Natural killer cell (primary cell): ENCODE results near the gene GALNT3. TPM values are rescaled to one million over a fixed set of nuclear protein-coding genes. Genes with fewer than 3 reads are reported as not detected.
A peak's percentile ranks its signal among the peaks of the same experiment; 100 is the strongest.

Source experiments
- ATAC-seq, 3 donors: fragments of 150-1000 bp in 2 of 3; fragments of 200-7000 bp in 1 of 3; cut with Tn5 transposase; 1 replicate in 1 of 3; 2 replicates in 2 of 3; pipeline ENCODE4 v1.10.0; 2021; ENCODE audit warnings: mild to moderate bottlenecking in 2 of 3, moderate library complexity in 2 of 3
- DNase-seq, 2 donors: peaks; one replicate each; pipeline versions ENCODE4 v3.0.0 to v3.0.0-alpha.2; 2013 to 2021; ENCODE audit warnings: mixed read lengths in 1 of 2
- H3K27ac ChIP-seq: one replicate; pipeline ENCODE4 v1.5.1; 2013; ENCODE audit warnings: mild to moderate bottlenecking, low read length
- H3K27me3 ChIP-seq: one replicate; pipeline ENCODE4 v1.6.1; 2013; ENCODE audit warnings: low read length; ENCODE audit not compliant: control insufficient read depth, insufficient read depth
- H3K36me3 ChIP-seq: one replicate; pipeline ENCODE4 v1.6.1; 2013; ENCODE audit warnings: low read length; ENCODE audit not compliant: control insufficient read depth, insufficient read depth
- H3K4me1 ChIP-seq: one replicate; pipeline ENCODE4 v1.6.1; 2013; ENCODE audit warnings: low read length; ENCODE audit not compliant: control insufficient read depth, insufficient read depth
- H3K4me3 ChIP-seq: one replicate; pipeline ENCODE4 v1.5.1; 2013; ENCODE audit warnings: low read length
- H3K9me3 ChIP-seq: one replicate; pipeline ENCODE4 v1.6.1; 2013; ENCODE audit warnings: low read length; ENCODE audit not compliant: control insufficient read depth, insufficient read depth
- H3K27ac Mint-ChIP-seq, 2 donors: one replicate each; pipeline ENCODE4 v1.8.0; 2022; ENCODE audit warnings: mild to moderate bottlenecking in 2 of 2, mixed read lengths in 2 of 2, moderate library complexity in 1 of 2
- H3K27me3 Mint-ChIP-seq, 2 donors: one replicate each; pipeline ENCODE4 v1.8.0; 2022; ENCODE audit warnings: low read depth in 2 of 2, mixed read lengths in 2 of 2
- H3K36me3 Mint-ChIP-seq: one replicate; pipeline ENCODE4 v1.8.0; 2022; ENCODE audit warnings: mixed read lengths
- H3K4me1 Mint-ChIP-seq, 2 donors: one replicate each; pipeline ENCODE4 v1.8.0; 2022; ENCODE audit warnings: mixed read lengths in 2 of 2
- H3K4me3 Mint-ChIP-seq: one replicate; pipeline ENCODE4 v1.8.0; 2022; ENCODE audit warnings: mild to moderate bottlenecking, moderate library complexity, mixed read lengths
- H3K9me3 Mint-ChIP-seq, 2 donors: one replicate each; pipeline ENCODE4 v1.8.0; 2022; ENCODE audit warnings: mixed read lengths in 2 of 2
- CTCF ChIP-seq: fragments of 200-600 bp; IDR thresholded peaks from one replicate; pipeline ENCODE4 v1.8.0; 2022; ENCODE audit warnings: antibody characterized with exemption
- WGBS: methylation state at CpG from one replicate; pipeline ENCODE4 v1.1.7; 2013; ENCODE audit warnings: missing lambda C conversion rate; ENCODE audit not compliant: insufficient coverage; 5-methylcytosine and 5-hydroxymethylcytosine counted together
- intact Hi-C: fragments of 100-400 bp; cut with micrococcal nuclease; formaldehyde crosslinking; loops from one replicate; pipeline ENCODE4 v1.14.2; 2022
- total RNA-seq, 4 donors: library from RNA; stranded (reverse); fragments of 120-200 nt in 1 of 4; gene quantifications; one replicate each; pipeline versions ENCODE4 v1.2.3 to v1.2.4, GENCODE V29; 2013 to 2022

The GALNT3 gene
- total RNA-seq, 3 donors from 2014 or later (not counting 1 experiment from before 2014, with no cell fraction given) = 42.9 to 52.7 (median 47.4) TPM

- DNase-seq = no peak
- H3K27ac Mint-ChIP-seq = no peak overlapping the region
- intact Hi-C loops = no loop called here
- H3K27ac ChIP-seq = no peak overlapping the region
- H3K4me3 ChIP-seq = no peak overlapping the region
- 88% methylated on average over 1 of the region's 1 CpG for WGBS
- no peaks in the 10 kb centered on the region for H3K36me3 ChIP-seq
- no peaks in the 10 kb centered on the region for H3K4me1 ChIP-seq
- no peak overlapping the region for H3K4me3 Mint-ChIP-seq
- ATAC-seq = no peak
- H3K9me3 ChIP-seq = no peaks in the 10 kb centered on the region
- no peaks in the 10 kb centered on the region for H3K9me3 Mint-ChIP-seq
- no peaks in the 10 kb centered on the region for H3K4me1 Mint-ChIP-seq
- TF ChIP-seq CTCF = no peak
- H3K27me3 Mint-ChIP-seq = peaks cover 0 to 3% of the 10 kb centered on the region in 2 donors
- H3K27me3 ChIP-seq = no peaks in the 10 kb centered on the region
- no peaks in the 10 kb centered on the region for H3K36me3 Mint-ChIP-seq
These were observed 33.9 kb upstream of the GALNT3 start for GRCh38 chr2:165827921-165828276.

GRCh38 chr2:165827016-165827920 lies 33.2 kb upstream of the GALNT3 start:
- DNase-seq = no peak
- ATAC-seq = no peak
- WGBS = 100% methylated on average over 2 of the region's 3 CpGs
- Histone ChIP-seq H3K27ac (no peak overlapping the region), H3K36me3 (no peaks in the 10 kb centered on the region), H3K27me3 (no peaks in the 10 kb centered on the region), H3K9me3 (no peaks in the 10 kb centered on the region), H3K4me1 (no peaks in the 10 kb centered on the region), H3K4me3 (no peak overlapping the region)
- Mint-ChIP-seq H3K27me3 (peaks cover 0 to 3% of the 10 kb centered on the region in 2 donors), H3K4me1 (no peaks in the 10 kb centered on the region), H3K27ac (no peak overlapping the region), H3K4me3 (no peak overlapping the region), H3K36me3 (no peaks in the 10 kb centered on the region), H3K9me3 (no peaks in the 10 kb centered on the region)
- TF ChIP-seq CTCF = no peak
- intact Hi-C loops = no loop called here

GRCh38 chr2:165825041-165825440 lies 31.0 kb upstream of the GALNT3 start:
- Mint-ChIP-seq H3K36me3 (no peaks in the 10 kb centered on the region), H3K4me3 (no peak overlapping the region), H3K4me1 (no peaks in the 10 kb centered on the region), H3K9me3 (no peaks in the 10 kb centered on the region), H3K27ac (no peak overlapping the region), H3K27me3 (peaks cover 0 to 3% of the 10 kb centered on the region in 2 donors)
- DNase-seq (peak in 1 of 2 donors; percentile 2), ATAC-seq (no peak)
- Histone ChIP-seq H3K27ac (no peak overlapping the region), H3K4me1 (no peaks in the 10 kb centered on the region), H3K27me3 (no peaks in the 10 kb centered on the region), H3K36me3 (no peaks in the 10 kb centered on the region), H3K9me3 (no peaks in the 10 kb centered on the region), H3K4me3 (no peak overlapping the region)
- 75% methylated on average over 2 of the region's 2 CpGs for WGBS
- intact Hi-C loops = no loop called here
- TF ChIP-seq CTCF = no peak
